NCI-H146 treated with DMSO at 0.1 percent for 48 hours (cell line): ENCODE data around the gene CEP97.
"Not testable (repeated sequence)": the region's sequence is repeated elsewhere in the genome, so short reads cannot be mapped to it uniquely, and the experiment has no call there.

Source experiments
- DNase-seq: peaks from one replicate; lab custom pipeline; 2025; ENCODE audit not compliant: unreplicated experiment; lab: John Stamatoyannopoulos, UW

The CEP97 gene

DNA sequence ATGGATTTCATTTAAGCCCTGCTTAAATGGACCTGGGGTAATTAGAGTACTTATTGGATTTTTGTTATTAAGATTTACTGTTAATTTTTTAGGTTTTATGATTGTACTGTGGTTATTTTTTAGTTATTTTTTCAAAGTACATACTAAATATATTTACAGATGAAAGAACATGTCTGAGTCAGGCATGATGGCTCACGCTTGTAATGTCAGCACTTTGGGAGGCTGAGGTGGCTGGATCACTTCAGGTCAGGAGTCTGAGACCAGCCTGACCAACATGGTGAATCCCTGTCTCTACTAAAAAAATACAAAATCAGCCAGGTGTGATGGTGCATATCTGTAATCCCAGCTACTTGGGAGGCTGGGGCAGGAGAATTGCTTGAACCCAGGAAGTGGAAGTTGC lies 21.7 kb upstream of the CEP97 start:
- DNase-seq, result no peak

DNA sequence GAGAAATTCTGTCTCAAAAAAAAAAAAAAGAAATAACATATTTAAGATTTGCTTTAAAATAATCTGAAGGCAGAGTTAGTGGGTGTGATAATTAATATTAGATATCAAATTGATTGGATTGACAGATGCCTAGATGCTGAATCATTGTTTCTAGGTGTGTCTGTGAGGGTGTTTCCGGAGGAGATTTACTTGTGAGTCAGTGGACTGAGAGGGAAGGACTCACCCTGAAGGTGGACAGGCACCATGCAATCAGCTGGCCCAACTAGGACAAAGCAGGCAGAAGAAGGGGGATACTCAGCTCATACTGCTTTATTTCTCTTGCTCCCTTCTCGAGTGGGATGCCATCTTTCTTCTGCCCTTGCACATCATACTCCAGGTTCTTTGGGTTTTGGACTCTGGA lies 21.2 kb upstream of the CEP97 start:
- no peak for DNase-seq

DNA sequence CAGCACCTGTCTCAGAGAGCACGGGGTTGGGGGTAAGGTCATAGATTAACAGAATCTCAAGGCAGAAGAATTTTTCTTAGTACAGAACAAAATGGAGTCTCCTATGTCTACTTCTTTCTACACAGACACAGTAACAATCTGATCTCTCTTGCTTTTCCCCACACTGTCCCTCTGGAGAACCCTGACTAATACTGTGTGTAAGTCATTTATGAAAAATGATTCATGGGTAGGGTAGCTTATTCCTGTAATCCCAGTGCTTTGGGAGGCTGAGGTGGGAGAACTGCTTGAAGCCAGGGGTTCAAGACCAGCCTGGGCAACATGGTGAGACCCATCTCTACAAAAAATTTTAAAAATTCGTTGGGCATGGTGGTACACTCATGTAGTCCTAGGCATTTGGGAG lies 19.8 kb upstream of the CEP97 start:
- not testable (repeated sequence) for DNase-seq

DNA sequence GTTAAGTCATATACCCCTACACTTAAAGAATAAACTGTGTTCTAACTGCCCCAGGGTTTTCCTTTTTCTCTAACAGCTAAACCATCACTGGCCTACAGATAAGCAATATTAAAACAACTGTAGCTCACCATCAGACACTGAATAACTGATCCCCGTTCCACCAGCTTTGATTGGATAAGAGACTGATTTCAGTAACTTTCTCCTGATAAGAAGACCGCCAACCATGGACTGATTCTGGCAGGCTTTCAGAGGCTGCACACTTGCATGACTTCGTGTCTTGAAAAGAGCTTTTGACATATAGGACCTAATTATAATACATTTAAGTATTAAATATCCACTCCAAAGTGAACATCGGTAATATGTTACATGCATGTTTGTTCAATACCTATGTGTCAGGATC lies 15.3 kb upstream of the CEP97 start:
- DNase-seq, result no peak

DNA sequence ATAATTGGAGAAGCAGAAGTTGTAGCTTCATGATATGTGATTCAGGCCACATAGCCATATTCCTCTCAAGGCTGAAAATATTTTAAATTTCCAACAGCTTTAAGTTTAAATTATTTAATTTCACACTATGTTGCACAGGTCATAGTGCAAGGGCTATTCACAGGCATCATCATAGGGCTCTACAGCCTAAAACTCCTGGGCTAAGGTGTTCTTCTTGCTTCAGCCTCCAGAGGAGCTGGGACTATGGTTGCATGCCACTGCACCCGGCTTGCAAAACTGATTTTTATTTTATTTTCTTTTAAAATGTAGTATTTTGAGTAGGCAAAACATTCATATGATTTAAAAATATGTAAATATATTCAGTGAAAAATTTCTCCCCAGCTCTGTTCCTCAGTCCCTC lies 6.0 kb upstream of the CEP97 start:
- no peak for DNase-seq

DNA sequence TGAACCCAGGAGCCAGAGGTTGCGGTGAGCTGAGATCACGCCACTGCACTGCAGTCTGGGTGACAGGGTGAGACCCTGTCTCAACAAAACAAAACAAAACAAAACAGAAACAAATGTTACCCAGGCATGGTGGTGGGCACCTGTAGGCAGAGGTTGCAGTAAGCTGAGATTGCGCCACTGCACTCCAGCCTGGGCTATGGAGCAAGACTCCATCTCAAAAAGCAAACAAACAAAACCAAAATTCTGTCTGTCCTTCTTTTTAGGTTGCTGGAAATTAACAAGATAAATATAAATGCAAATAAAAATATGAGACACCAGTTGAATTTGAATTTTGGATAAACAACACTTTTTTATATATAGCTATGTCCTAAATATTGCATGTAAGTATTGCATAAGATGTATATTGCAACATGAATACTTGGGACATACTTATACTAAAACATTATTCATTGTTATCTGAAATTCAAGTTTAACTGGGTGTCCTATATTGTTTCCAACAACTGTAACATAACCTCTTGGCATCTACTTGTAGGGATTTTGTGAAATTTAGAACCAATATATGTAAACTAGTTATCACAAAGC lies 4.7 kb upstream of the CEP97 start:
- DNase-seq, result no peak

DNA sequence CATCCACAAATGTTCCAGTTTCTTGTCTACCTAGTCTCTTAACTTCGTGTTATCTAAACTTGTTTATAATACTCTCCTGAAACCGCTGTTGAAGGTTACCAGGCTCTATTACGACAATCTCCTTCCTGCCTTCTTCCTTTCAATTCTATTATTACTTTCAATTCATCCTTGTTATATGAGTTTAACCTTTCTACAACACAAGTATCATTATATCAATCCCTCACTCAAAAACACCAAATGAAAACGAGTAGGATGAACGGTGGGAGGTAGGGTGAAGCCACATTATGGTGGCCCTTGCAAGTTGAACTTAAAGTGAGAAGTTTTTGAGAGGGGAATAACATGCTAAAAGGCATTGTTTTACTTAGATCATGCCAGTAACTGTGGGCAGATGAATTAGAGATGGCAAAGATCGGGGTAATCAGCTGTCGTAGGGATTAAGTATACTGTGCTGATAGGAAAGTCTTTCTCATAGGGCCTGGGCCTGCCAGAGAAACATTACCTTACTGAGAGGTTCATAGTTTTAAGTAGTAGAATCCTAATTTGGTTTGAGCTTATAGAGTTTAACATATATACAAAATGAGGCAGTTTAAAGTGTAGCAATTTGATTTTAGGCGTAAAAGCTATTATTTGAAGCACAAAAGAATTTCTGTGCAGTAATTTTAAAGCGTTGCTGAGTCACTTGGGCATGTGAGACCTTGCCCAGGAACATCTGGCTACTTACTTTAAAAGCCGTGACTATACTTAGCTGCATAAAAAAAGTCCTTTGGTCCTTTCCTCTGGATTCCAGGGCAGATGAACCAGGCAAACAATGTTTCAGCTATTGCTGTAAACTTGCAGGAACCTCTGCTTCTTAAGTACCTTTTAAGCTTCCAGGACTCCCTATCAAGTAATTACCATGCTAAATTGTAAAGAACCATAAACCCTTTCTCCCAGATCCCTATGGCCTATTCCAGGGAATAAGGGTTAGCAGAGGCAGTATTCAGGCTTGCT lies 3.3 kb upstream of the CEP97 start:
- no peak for DNase-seq

DNA sequence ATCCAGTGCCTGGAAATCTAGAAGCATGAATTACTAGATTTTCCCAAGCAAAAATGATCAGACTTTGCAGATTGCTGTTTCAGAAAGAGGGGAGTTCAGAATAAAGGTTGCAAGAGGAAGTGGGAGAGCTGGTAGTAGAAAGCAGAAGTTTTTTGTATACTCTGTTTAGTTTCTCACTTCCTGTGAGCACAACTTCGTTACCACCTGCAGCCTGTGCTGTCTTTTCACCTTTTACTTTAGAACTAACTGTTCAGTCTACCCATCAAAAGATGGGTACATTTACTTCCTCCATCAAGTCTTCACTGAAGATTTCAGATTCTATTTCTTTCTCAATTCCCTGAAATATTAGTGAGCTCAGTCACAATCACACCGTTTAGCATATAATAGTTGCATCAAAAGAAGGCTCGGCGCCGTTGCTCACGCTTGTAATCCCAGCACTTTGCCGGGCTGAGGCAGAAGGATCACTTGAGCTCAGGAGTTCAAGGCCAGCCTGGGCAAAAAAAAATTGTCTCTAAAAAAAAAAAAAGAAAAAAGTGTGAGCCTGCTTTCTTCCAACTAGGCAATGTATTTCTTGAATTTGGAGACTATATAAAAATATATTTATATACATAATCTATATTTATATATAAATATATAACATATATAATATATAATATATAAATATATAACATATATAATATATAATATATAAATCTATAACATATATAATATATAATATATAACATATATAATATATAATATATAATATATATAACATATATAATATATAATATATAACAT lies 1.8 kb upstream of the CEP97 start:
- DNase-seq, result no peak

DNA sequence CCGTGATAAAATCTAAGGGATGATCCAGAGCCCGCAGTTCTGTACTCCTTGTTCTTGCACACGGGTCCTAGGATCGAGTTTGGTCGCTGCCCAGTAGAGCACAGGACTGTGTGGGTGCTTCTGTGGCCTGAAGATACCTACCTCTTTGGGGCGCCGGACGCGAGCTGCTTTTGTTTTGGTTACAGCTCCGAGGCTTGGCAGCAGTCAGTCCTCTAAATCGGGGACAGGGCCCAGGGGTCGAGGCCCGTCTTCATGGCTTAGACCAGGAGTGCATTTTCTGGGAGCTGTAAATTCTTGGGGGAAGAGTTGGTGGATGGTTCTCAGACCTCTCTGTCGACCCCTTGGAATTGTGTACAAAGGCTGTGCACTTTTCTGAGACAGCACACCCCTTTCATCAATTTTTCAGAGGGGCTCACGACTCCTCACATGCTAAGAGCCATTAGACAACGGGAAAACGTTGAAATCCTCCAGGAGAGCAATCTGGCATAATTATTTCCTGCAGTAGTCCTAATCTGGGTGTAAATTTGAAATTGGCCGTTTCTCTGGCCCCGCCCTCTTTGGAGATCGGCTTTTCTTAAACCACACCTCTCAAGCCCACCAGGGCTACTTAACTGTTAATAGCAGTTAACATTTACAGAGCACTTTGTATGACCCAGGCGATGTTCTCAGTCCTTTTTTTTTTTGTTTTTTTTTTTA lies 928 bp downstream of the CEP97 start:
- DNase-seq, result peak; percentile 21

DNA sequence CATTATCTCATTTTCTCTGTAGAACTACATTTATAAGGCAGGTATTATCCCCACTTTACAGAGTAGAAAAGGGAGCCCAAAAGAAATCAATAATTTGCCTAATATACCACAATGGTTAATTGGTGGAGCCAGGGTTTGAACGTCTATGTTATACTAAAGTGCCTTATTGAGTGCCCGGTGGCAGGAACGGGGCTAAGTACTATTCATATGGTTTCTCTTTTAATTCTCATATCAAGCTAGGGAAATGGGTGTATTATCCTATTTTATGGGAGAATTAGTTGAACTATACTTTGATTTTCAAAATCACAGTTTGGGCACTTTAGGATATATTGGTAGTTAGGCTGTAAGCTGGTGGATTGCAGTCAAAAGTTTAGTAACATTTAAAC lies 1.5 kb downstream of the CEP97 start:
- DNase-seq, result no peak

DNA sequence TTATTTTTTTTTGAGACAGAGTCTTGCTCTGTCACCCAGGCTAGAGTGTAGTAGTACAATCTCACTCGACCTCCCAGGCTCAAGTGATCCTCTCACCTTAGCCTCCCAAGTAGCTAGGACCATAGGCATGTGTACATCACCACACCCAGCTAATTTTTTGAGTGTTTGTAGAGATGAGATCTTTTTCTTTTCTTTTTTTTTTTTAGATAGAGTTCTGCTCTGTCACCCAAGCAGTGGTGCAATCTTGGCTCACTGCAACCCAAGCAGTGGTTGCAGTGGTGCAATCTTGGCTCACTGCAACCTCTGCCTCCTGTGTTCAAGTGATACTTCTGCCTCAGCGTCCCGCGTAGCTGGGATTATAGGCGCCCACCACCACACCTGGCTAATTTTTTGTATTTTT lies 5.2 kb downstream of the CEP97 start:
- DNase-seq, result no peak

DNA sequence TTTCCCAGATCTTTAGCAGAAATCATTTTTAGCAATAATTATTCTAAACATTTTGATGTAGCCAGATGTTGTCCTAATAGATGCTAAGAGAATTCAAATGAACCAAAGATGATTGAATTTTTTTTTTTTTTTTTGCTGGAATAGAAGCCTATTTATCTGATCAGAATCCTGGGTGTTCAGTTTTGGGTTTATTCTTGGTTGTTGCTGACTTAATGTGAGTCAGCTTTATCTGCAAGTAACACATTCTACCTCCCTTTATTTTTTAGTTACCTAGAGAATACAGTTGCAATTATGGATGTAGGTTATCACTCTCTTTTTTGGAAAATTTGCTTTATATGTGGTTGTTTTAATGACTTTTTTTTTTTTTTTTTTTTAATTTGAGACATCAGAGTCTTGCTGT lies 6.4 kb downstream of the CEP97 start:
- no peak for DNase-seq

DNA sequence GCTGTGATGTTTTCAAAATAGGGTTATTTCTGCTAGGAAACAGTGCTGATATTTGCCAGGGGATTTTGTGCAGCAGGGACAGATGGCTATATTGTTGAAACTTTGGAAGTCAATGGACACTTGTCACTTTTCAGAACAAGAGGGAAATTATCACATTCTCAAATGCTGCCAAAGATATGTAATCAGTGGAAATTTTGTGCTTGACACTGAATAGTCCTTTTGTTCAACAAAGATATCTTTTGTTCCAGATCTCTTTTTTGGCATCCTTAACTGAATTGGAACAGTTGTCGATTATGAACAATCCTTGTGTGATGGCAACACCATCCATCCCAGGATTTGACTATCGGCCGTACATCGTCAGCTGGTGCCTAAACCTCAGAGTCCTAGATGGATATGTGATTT lies 7.8 kb downstream of the CEP97 start:
- DNase-seq, result no peak

DNA sequence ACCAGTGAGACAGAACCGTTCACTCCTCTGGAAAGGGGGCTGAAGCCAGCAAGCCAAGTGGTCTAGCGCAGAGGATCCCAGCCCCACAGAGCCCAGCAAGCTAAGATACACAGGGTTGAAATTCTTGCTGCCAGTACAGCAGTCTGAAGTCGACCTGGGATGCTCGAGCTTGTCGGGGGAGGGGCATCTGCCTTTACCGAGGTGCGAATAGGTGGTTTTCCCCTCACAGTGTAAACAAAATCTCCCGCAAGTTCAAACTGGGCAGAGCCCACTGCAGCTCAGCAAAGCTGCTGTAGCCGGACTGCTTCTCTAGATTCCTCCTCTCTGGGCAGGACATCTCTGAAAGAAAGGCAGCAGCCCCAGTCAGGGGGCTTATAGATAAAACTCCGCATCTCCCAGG lies 11.4 kb downstream of the CEP97 start:
- DNase-seq, result no peak

DNA sequence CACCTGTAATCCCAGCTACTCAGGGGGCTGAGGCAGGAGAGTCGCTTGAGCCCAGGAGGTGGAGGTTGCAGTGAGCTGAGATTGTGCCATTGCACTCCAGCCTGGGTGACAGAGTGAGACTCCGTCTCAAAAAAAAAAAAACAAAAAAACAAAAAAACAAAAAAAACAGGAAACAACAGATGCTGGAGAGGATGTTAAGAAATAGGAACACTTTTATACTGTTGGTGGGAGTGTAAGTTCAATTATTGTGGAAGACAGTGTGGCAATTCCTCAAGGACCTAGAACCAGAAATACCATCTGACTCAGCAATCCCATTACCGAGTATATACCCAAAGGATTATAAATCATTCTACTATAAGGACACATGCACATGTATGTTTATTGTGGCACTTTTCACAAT lies 17.5 kb downstream of the CEP97 start:
- DNase-seq, result not testable (repeated sequence)

DNA sequence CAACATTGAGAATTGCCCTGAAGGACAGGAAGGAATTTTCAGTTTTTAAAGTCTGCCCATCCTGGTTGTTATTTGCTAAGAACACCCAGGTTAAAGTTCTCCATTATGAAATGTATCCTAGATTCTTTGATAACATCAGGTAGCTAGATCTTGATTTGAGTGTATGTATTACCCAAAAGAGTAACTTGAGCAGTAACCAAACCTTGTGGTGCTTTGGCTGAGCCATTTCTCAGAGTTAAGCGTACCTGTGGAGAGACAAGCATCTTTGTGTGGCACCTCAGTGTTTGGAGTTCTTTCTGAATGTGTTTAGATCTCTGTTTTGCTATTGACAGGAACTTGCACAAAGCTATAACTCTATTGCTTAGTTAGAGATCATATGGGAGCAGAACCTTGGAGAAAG lies 20.4 kb downstream of the CEP97 start:
- no peak for DNase-seq

DNA sequence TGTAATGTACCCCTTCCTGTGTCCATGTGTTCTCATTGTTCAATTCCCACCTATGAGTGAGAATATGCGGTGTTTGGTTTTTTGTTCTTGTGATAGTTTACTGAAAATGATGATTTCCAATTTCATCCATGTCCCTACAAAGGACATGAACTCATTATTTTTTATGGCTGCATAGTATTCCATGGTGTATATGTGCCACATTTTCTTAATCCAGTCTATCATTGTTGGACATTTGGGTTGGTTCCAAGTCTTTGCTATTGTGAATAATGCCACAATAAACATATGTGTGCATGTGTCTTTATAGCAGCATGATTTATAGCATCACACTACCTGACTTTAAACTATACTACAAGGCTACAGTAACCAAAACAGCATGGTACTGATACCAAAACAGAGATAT lies 21.5 kb downstream of the CEP97 start:
- not testable (repeated sequence) for DNase-seq

DNA sequence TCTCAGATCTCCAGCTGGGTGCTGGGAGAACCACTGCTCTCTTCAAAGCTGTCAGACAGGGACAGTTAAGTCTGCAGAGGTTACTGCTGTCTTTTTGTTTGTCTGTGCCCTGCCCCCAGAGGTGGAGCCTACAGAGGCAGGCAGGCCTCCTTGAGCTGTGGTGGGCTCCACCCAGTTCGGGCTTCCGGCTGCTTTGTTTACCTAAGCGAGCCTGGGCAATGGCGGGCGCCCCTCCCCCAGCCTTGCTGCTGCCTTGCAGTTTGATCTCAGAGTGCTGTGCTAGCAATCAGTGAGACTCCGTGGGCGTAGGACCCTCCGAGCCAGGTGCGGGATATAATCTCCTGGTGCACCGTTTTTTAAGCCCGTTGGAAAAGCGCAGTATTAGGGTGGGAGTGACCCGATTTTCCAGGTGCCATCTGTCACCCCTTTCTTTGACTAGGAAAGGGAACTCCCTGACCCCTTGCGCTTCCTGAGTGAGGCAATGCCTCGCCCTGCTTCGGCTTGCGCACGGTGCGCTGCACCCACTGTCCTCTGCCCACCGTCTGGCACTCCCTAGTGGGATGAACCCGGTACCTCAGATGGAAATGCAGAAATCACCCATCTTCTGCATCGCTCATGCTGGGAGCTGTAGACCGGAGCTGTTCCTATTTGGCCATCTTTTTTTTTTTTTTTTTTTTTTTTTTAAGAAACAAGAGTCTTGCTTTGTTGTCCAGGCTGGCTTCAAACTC lies 29.1 kb downstream of the CEP97 start:
- not testable (repeated sequence) for DNase-seq

DNA sequence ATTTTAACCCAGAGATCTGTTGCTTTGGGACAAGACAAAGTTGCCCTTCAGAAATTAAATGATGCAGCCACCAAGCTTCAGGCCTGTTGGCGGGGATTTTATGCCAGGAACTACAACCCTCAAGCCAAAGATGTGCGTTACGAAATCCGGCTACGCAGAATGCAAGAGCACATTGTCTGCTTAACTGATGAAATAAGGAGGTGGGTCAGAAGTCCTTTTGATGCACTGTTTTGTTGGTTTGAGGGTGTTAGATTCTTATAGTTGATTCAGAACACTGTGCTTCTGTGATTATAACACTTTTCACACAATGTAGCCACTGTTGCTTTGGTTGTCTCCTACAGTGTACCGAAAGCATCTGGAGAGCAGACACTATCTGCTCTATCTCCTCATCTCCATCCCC lies 33.8 kb downstream of the CEP97 start:
- no peak for DNase-seq

DNA sequence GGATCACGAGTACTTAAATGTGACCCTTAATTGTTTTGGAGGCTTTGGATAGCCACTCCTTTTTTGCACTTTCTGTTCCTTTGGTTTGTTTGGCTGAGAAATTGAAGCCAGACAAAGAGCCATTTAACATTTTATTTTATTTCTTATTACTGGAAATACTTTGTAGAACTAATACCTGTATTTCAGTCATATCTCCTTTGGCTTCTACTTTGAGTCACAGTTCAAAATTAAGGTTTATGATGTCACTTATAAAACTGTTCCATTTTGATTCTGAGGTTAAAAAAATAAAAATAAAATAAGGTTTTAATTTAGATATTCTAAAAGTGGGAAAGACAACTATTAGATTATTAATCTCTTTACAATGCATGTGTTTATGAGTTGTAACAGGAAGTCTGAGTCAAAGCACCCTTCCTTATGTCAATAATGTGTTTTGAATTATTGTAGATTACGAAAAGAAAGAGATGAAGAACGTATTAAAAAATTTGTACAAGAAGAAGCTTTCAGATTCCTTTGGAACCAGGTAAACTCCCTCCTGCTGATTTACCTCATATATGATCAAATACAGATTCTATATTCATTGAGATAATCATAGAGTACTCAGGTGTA lies 37.7 kb downstream of the CEP97 start:
- no peak for DNase-seq
